ENCODE data around the gene WDR90.
"Not testable (repeated sequence)": the region's sequence is repeated elsewhere in the genome, so short reads cannot be mapped to it uniquely, and the experiment has no call there.

WDR90 gene

DNA sequence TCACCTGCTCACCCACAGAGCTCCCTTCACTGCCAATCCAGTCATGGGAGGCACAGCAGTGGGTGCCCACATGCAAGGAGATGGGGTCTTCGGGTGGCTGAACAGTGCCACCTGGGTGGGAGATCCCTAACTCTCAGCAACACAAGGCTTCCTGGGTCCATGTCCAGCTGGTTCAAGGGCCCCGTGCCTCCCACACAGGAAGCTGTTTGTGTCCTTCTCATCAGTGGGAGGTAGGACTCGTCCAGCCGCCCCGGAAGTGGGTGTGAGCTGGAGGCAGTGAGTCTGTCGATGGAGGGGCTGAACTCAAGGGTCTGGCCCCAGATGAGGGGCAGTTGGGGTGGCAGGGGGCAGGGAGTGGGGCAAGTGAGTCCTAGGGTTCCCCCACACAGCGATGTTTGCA is 54.9 kb downstream of the WDR90 start:
- FAIRE-seq: no peak
- no peak for DNase-seq (ENCODE audit: insufficient read length, low spot score)

DNA sequence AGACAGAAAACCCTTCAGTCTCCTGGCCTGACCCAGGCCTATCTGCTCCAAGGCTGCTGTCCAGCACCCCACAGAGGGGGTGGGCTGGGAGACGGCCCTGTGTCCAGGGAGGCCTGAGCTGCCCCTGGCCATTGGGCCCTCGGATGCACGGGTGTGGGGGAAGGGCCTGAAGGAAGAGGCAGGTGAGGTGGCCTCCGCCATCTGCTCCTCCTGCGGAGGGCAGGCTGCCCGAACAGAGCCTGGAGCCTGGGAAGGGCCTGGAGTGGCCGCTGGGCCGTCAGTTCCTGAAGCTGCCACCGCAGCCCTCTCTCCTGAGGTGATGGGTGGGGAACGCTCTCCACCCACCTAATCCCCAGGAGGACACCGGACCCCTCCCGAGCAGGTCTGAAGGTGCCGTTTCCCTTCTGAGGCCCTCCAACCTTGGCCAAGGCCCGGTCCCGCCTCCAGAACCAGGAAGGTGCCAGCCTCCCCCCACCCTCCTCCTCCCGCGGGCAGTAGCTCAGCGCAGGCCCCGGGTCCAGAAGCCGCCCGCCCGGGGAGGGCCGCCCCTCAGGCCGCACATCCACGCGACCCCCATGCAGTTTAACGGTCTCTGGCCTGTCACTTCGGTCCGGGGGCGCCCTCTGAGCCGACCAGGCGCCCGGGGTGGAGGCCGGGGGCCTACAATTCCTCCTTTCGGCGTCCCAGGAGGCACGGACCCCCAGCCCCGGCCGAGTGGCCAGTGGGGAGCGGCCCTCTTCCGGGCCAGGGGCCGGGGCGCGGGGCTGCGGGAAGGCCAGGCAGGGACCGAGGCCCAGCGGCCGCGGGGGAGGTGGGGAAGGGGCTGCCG is 55.6 kb downstream of the WDR90 start:
- no peak for FAIRE-seq
- DNase-seq (ENCODE audit: insufficient read length, low spot score): no peak

DNA sequence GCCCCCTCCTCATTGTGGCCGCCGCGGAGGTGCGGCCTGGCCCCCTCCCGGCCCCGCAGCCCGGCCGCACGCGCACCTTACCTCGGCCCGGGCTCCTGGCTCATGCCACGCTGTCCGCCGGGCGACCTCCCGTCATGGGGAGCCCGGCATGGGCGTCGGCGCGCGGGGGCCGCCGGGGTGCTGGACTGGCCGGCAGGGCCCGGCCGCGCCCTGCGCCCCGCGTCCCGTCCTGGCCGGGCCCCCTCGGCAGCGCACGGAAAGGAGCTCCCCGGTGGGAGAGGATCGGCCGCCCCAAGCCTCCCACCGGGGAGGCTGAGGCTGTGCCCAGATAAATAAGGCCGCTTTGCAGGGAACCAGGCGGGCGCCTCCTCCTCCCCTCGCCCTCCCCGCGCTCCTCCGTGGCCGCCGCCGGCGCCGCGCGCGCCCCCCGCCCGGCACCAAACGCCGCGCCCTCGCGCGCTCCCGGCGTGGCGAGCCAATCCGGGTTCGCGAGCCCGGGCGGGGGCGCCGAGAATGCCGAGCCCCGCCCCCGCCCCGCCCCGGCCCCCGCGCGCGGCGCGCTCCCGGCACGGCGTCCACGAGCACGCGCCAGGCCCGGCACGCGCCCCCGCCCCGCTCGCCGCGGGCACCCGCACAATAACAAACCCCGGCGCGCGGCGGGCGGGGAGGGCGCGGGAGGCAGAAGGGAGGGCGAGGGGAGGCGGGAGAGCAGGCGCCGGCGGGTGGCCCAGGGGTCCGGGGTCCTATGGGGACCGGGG is 56.4 kb downstream of the WDR90 start, which contains the start of gene FBXL16:
Gene FBXL16 (minus strand): TSS at position 371 of the 758 bp plus-strand sequence. CDS start 8,396 bp downstream, outside the sequence.
- DNase-seq (ENCODE audit: insufficient read length, low spot score) (no peak), FAIRE-seq (no peak)

DNA sequence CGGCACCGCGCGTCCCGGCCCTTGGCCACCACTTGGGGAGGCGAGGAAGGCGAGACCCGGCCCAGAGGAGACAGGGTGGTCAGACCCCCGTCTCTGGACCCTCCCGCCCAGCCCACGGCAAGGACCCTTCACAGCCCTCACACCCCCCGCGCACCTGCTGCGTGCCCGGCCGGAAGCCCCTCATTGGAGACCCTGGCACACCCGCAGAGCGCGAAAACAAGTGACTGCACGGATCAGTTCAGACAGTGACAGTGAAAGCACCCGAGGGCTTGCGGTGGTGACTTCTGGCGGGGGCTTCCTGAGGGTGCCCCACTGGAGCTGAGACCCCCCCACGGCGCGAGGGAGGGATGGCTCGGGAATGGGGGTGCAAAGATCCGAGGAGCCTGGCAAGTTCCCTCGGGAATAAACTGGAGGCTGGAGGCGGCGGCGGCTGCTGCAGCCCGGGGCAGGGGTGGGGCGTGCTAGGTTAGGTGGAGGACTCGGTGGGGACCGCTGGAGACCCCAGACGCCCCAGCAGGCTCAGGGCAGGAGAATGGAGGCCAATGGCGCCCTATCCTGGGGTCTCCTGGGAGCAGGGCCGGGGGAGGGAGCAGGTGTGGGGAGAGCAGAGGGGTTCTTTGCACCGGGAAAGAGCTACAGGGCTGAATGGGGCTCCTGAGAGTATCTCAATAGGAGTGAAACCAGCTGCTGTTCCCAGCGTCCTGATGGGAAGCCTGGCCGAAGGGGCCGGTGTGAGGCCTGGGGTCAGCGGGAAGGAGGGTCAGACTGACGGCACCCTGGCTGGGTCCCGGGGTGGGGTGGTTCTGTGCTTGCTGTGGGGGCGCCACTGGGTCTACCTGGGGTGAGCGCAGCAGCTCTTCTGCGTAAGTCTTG is 57.3 kb downstream of the WDR90 start:
- no peak for FAIRE-seq
- DNase-seq (ENCODE audit: insufficient read length, low spot score): no peak

DNA sequence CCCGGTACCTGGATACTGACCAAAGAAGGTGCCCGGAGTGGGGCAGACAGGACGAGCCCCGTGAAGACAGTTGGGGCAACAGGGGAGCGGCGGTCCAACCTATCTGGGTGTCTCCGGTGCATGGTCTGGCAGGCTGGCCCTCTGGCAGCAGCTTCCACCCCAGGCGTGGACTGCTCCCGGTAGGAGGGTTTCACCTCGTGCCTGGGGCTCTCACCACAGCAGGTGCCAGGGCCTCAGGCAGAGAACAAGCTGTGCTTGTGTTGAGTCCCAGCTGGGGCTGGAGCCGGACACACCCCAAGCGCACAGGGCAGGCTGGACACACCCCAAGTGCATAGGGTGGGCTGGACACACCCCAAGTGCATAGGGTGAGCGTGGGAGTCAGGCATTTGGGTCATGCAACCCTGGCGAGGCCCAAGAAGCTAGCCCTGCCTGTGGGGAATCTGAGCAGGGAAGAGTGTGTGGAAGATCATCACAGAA is 57.9 kb downstream of the WDR90 start:
- DNase-seq (ENCODE audit: insufficient read length, low spot score): no peak

DNA sequence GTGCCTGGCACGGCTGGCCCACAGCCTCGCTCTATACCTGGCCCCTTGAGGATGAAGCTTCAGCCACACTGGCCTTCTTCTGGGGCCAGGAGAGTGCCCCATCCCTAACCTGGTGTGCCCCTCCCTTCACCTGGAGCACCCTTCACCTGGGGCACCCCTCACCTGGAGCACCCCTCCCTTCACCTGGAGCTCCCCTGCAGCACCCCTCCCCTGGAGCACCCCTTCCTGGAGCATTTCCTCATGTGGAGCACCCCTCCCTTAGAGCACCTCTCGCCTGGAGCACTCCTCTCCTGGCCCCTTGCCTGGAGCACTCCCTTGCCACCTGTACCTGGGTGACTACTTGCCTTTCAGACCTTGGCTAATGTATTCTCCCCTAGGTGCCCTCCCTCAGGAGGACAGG is 58.9 kb downstream of the WDR90 start:
- FAIRE-seq (no peak), DNase-seq (ENCODE audit: insufficient read length, low spot score) (no peak)

More for the DNA sequence above, 57.9 kb downstream of the WDR90 start:
- FAIRE-seq: no peak

DNA sequence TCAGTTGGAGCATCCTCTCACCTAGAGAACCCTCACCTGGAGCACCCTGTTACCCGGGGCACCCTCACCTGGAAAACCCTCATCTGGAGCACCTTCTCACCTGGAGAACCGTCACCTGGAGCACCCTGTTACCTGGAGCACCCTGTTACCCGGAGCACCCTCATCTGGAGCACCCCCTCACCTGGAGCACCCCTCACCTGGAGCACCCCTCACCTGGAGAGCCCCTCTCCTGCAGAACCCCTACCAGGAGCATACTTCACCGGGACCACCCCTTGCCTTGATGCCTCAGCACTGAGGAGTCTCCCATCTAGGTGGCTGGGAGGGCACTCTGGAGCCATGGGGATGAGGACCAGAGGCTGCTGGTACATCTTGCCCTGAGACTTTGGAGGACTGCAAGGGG is 59.8 kb downstream of the WDR90 start:
- no peak for FAIRE-seq
- no peak for DNase-seq (ENCODE audit: insufficient read length, low spot score)

DNA sequence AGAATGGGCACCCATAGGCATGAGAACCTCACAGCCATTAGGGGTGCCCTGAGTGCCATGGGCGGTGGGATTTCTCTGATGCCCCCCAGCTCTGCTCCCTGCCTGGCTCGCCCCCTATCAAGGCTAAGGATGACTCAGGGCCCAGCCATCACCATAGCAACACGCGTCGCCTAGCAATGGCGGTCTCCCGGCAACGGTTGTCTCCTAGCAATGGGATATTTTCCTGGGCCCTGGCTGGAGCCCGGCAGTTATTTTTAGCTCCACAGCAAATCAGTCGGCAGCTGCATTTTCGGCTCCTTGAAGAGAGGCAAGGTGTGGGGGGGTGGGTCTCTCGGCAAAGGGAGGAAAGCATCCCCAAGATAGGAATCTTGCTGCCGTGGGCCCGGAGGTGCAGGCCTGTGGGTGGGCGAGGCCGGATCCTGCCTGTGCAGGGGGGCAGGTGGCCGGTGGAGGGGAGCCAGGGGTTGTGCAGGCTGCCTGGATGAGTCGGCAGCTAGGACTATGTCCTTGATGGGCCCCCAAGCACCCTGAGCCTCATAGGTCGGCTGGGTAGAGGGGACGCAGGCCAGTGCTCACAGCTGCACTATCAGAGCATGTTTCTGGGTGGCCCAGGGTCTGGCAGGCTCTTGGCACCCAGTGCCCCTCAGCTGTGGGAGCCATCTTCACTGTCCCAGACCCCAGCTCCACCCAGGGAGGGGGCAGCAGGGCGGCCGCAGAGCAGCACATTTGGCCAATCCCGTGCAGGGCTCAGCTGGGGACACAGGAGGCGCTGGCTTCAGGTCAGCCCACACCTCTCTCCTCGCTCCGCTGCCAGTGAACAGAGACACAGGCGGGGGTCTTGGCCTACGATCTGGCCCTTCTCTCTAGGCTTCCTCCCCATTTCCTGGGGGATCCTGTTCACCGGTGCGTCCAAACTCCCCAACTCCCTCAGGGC is 60.7 kb downstream of the WDR90 start:
- no peak for FAIRE-seq
- no peak for DNase-seq (ENCODE audit: insufficient read length, low spot score)

DNA sequence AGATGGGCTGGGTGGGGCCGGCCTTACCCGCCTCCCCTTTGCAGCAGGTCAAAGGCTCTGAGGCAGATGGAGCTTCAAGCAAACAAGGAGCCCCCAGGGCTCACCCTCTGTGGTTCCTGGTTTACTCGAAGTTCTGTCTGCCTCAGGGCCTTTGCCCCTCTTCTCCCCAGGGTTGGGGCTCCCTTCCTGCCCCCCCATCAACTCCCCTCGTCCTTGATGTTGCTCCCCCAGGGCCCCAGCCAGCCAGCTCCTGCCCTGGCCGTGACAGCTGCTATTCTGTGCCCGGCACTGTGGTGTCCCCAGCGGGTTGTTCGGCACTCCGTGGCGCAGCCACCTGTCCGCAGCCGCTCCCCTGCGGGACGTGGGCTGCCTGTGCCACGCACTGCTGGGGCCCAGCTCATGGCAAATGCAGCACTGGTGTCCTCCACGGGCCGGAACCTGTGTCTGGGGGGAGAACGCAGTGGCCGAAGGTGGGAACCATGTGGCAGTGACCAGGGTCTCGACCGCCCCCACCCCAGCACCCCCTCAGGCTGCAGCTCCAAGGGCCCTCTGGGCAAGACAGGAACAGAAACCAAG is 61.4 kb downstream of the WDR90 start:
- DNase-seq (ENCODE audit: insufficient read length, low spot score) (no peak), FAIRE-seq (no peak)

DNA sequence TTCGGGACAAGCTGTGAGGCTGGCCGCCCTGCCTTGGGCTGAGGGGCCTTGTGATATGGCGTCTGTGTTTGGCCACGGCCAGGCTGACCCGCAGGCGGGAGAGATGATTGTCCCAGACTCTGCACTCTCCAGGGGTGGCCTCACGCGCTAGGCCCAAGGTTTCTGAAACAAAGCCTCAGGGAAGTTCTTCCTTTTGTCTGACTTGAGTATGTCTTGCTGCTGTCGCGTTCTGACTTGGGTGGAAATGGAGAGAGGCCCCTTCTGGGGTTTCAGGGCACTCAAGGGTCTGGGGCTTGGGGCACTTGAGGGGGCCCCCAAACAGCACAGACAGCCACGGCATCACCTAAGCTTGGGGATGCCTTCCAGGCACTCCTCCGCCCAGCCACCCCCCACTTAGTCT is 61.9 kb downstream of the WDR90 start:
- DNase-seq (ENCODE audit: insufficient read length, low spot score): no peak
- no peak for FAIRE-seq

DNA sequence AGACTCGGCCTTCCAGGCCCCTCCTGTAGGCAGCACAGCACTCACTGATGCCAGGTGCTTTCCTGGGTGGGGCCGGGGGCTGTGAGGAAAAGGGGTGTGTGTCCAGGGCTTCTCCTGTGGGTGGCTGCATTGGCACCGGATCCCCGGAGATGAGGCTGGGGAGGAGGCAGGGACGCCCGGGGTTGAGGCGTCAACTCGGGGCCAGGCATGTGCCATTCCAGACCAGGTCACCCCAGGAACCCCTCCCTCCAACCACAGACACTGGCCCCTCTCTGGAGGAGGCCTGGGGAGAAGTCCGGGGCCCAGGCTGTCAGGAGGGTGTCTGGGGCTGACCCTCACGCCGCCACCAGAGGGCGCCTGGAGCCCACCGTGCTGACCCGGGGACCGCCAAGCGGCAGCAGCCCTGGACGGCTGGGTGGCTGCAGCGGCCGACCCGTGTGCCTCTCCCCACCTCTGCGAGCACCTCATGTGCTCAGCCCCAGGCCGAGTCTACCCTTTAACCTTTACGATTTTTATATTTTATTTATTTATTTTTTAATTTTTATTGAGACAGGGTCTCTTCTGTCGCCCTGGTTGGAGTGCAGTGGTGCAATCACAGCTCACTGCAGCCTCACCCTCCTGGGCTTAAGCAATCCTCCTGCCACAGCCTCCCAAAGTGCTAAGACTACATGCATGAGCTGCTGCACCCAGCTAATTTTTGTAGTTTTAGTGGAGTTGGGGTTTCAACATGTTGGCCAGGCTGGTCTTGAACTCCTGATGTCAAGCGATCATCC is 62.6 kb downstream of the WDR90 start:
- FAIRE-seq (no peak), DNase-seq (ENCODE audit: insufficient read length, low spot score) (peak; percentile 98)

DNA sequence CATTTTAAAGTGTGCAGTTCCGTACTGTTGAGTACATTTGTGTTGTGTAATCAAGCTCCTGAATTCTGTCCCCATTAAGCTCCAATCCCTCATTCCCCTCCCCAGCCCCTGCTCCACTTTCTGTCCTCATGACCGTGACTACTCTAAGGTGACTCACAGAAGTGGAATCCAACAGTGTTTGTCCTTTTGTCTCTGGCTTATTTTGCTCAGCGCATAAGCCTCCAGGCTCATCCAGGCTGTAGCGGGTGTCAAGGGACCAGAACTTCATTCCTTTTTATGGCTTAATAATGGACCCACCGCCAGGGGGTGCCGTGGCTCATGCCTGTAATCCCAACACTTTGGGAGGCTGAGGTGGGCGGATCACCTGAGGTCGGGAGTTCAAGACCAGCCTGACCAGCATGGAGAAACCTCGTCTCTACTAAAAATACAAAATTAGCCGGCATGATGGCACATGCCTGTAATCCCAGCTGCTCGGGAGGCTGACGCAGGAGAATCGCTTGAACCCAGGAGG is 63.6 kb downstream of the WDR90 start:
- FAIRE-seq; DNase-seq (ENCODE audit: insufficient read length, low spot score): not testable (repeated sequence)

DNA sequence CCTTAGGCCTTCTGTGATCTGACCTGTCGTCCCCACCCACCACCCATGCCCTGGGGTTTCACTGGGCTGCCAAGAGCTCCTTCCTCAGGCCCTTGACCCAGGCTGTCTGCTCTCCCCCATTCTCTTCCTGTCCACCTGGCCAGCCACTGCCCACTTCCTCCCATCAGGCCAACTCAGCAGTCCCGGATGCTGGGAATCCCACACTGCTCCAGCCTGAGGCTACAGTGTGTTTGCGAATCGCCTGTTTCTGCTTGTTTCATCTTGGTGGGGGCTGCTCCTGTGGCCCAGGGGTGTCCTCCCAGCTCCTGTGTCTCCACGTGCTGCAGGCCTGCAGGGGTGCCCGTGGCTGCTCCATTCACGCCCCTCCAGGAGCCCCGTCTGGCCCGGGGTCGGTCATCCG is 64.9 kb downstream of the WDR90 start:
- DNase-seq (ENCODE audit: insufficient read length, low spot score): no peak
- FAIRE-seq: no peak

DNA sequence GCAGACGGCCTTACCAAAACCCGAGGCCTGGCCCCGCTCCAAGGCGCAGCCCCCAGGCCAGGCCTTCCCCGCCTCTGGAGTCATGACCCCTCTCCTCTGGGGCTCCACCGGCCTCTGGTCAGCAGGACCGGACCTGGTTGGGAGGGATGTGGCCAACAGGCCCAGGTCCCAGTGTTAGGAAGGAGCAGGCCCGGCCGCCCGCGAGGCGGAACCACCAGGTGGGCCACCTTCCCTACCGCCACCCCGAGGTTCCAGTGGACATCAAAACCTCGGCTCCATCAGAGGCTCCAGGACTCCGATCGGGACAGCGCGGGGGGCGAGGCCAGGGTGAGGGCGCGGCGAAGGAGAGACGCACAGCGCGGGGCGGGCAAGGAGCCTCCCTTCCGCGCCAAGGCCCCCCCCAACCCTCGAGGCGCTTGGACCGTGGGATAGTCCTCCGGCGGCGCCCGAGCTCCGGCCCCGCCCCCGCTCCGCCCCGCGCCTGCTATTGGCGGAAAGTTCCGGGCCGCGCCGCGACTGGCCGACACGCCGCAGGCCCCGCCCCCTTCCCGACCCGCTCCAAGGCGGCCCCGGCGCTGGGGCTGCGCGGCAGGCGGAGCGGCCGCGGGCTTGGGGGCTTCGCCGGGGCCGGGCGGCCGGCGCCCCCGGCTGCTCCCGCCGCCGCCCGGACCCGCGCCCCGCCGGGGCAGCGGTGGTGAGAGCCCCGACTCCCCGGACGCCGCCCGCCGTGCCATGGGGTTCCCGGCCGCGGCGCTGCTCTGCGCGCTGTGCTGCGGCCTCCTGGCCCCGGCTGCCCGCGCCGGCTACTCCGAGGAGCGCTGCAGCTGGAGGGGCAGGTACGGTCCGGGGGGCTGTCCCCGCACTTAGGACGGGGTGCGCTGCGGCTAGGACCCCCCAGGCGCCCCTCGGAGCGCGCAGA is 65.7 kb downstream of the WDR90 start, which contains the start of gene METRN:
Gene METRN (plus strand): TSS at position 561 of the 919 bp plus-strand sequence. CDS start 172 bp downstream, at position 733.
- FAIRE-seq: peak; percentile 84
- DNase-seq (ENCODE audit: insufficient read length, low spot score): peak; percentile 99

DNA sequence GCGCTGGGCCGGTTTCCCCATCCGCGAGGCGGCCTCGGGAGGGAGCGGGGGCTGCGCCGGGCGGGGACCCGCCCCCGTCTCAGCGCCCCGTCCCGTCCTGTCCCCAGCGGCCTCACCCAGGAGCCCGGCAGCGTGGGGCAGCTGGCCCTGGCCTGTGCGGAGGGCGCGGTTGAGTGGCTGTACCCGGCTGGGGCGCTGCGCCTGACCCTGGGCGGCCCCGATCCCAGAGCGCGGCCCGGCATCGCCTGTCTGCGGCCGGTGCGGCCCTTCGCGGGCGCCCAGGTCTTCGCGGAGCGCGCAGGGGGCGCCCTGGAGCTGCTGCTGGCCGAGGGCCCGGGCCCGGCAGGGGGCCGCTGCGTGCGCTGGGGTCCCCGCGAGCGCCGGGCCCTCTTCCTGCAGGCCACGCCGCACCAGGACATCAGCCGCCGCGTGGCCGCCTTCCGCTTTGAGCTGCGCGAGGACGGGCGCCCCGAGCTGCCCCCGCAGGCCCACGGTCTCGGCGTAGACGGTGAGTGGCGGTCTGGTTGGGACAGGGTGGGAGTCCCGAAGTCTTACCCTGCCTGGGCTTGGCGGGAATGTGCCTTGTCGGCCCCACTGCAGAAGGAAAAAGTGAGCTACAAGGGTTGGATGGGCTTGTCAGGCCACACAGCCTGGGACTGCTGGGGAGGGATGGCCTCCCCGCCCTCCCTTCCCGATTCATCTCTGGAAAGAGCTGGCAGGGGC is 66.5 kb downstream of the WDR90 start:
- DNase-seq (ENCODE audit: insufficient read length, low spot score) (no peak), FAIRE-seq (no peak)

DNA sequence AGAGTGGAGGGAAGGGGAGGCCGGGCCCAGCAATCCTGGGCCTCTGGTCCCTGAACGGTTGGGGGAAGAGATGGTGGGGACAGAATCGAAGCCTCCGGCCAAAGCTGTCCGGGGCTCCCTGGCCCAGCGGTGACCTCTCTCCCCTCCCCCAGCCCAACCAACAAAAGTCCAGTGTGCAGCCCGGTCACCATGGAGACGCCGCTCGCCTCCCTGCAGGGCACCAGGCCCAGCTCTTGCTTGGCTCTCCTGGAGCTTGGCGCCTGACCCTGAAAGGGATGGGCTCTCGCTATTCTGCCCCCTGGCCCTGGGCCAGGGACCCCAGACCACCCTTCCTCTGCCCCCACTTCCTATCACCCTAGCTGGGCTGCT is 67.0 kb downstream of the WDR90 start:
- DNase-seq (ENCODE audit: insufficient read length, low spot score) (no peak), FAIRE-seq (no peak)

Measured in GM19239 (cell line).